NCI-H748 (cell line): Measurements from ENCODE around the gene EID2B.

Experiments
- DNase-seq: peaks from one replicate; lab custom pipeline; 2025; ENCODE audit not compliant: unreplicated experiment; lab: John Stamatoyannopoulos, UW

The EID2B gene

GRCh38 chr19:39533003-39533512, 406 bp upstream of the EID2B start:
- no peak for DNase-seq

GRCh38 chr19:39531834-39532232, 819 bp downstream of the EID2B start:
- DNase-seq, result no peak

GRCh38 chr19:39525205-39525604, 7.4 kb downstream of the EID2B start:
- DNase-seq, result no peak

- no peak for DNase-seq
Observed at GRCh38 chr19:39524495-39524894, 8.2 kb downstream of the EID2B start.

GRCh38 chr19:39520541-39521484, 11.8 kb downstream of the EID2B start:
- no peak for DNase-seq

GRCh38 chr19:39518975-39519374, 13.7 kb downstream of the EID2B start:
- DNase-seq, result no peak

- DNase-seq, result no peak
Observed at GRCh38 chr19:39518458-39518857, 14.2 kb downstream of the EID2B start.

GRCh38 chr19:39517432-39517831, 15.2 kb downstream of the EID2B start:
- DNase-seq, result no peak

- DNase-seq, result no peak
Observed at GRCh38 chr19:39516270-39516669, 16.4 kb downstream of the EID2B start.

- no peak for DNase-seq
Observed at GRCh38 chr19:39515551-39516191, 17.0 kb downstream of the EID2B start.

- DNase-seq, result peak; percentile 40
Observed at GRCh38 chr19:39514840-39515550, 17.7 kb downstream of the EID2B start, which contains the start of gene SELENOV. TSS of gene SELENOV (plus strand) at chr19:39515139. CDS start at chr19:39515213, 74 bp downstream.

GRCh38 chr19:39512988-39513387, 19.7 kb downstream of the EID2B start:
- no peak for DNase-seq

- no peak for DNase-seq
Observed at GRCh38 chr19:39509233-39509632, 23.4 kb downstream of the EID2B start.

GRCh38 chr19:39508629-39509028, 24.0 kb downstream of the EID2B start:
- DNase-seq, result no peak

- DNase-seq, result peak; percentile 70
Observed at GRCh38 chr19:39507715-39508364, 24.8 kb downstream of the EID2B start.

GRCh38 chr19:39506944-39507714, 25.5 kb downstream of the EID2B start:
- peak; percentile 97 for DNase-seq

GRCh38 chr19:39506598-39506943, 26.1 kb downstream of the EID2B start:
- DNase-seq, result no peak

- no peak for DNase-seq
Observed at GRCh38 chr19:39502640-39503417, 29.8 kb downstream of the EID2B start.

- no peak for DNase-seq
Observed at GRCh38 chr19:39501340-39501739, 31.3 kb downstream of the EID2B start.
